Hematopoietic multipotent progenitor cell (in vitro differentiated cells): ENCODE measurements around the gene TSNAXIP1. TPM values are rescaled to one million over a fixed set of nuclear protein-coding genes. Genes with fewer than 3 reads are reported as not detected.
"Not testable (repeated sequence)": the region's sequence is repeated elsewhere in the genome, so short reads cannot be mapped to it uniquely, and the experiment has no call there.

Source experiments
- DNase-seq, 3 donors: peaks; one replicate each; pipeline ENCODE4 v3.0.0-alpha.2; 2011 to 2015; ENCODE audit warnings: low read depth in 2 of 3, low spot score in 2 of 3
- total RNA-seq: library from RNA; depleted of rRNA; stranded (reverse); fragments of >200 nt; gene quantifications from one replicate; pipeline ENCODE4 v1.2.3, GENCODE V29; 2012

TSNAXIP1 gene
- total RNA-seq, 1 donor, result 0.54 TPM

DNA sequence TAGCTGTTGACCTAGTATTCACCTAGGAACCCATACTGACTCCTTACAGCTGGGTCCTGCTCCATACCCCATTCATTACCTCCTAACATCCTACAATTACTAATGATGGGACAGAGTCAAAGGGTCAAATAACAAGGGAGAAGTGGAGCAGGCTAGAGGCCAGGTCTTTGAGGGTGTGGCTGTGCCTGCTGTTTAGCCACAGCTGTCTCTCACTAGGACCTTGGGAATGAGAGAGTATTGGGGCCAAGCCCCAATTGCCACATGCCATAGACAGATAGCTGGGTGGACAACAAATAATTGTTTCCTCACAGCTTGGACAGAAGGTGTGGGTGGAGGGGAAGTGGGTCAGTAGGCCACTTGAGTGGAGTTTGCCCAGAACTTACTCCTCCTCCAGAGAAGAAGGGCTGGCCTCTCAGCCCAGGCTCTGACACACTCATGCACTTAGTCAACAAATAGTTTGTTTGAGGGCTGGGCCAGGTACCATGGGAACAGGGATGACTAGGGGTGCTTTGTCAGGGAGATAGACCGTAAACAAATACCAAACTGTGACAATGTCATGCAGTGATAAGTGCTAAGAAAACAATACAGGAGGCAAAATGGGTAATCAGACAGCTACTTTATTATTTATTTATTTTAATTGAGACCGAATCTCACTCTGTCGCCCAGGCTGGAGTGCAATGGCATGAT lies 51.0 kb downstream of the TSNAXIP1 start:
- DNase-seq, result peak in 2 of 3 donors; percentile 74 to 86

DNA sequence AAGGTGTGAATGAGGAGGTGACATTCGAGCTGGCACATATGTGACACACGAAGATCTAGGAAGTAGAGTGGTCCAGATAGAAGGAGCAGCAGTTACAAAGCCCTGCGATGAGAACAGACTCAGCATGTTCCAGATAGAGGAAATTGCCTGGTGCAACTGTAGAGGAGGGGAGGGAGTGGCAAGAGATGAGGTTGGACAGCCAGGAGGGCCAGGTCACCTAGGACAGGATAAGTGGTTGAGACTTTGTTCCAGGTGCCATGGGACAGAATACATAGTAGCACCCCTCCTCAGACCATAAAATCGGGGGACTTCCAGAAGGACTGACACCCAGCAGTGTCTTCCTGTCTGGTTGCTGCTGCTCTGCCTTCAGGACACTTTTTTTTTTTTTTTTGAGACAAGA lies 51.8 kb downstream of the TSNAXIP1 start:
- DNase-seq, result peak in 1 of 3 donors; percentile 34

DNA sequence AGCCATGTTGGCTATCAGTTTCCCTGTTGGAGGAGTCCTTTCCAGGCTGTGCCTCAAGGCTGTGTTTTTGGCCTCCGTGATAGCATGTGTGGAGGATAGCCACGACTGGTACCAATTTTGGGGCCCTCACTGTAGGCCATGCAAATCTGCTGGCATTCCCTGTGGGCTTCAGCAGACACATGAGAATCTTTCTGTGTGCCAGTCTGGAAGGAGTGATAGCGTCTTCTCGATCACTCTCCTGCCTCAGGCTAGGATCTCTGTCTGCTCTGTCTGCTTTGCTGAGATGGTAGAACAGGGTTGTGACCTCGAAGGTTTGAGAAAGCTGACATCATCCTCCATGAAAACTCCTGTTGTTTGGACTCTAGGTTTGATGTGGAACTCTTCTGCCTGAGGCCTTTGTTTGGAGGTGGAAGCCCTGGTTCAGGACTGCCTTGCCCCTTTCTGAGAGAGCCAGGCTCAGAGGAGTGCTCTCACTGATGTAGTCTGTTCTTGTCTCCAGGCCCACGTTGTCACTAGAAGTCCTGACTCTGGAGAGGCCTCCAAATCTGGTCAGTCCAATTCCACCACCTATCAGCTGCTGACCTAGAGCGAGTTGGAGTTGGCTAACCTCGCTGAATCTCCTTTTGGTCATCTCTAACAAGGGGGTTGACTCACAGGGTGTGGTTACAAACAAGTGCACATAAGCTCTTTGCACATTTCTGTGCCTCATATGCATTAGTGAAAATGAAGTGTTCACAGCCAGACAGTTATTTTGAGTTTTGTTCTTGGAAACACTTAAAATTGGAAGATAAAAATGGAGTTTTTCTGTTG lies 54.1 kb downstream of the TSNAXIP1 start:
- DNase-seq, result no peak

DNA sequence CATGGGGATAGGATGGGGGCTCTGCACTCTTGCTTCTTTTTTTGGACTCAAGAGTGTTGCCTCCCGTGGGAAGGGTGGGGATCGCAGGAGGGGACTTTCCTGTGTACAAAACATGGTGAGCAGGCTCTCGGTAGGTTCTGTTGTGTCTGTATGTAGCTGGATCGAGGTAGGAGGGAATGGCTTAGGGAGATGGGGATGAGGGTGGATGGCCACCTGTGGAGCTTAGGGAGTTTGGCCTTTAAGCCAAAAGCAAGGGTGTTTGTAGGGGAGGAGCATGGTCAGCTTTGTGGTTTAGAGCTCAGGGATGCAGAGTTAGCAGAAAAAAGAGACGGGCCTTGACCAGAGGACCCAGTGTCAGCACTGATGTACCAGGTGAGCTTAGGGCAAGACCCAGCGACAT lies 55.2 kb downstream of the TSNAXIP1 start:
- no peak for DNase-seq

DNA sequence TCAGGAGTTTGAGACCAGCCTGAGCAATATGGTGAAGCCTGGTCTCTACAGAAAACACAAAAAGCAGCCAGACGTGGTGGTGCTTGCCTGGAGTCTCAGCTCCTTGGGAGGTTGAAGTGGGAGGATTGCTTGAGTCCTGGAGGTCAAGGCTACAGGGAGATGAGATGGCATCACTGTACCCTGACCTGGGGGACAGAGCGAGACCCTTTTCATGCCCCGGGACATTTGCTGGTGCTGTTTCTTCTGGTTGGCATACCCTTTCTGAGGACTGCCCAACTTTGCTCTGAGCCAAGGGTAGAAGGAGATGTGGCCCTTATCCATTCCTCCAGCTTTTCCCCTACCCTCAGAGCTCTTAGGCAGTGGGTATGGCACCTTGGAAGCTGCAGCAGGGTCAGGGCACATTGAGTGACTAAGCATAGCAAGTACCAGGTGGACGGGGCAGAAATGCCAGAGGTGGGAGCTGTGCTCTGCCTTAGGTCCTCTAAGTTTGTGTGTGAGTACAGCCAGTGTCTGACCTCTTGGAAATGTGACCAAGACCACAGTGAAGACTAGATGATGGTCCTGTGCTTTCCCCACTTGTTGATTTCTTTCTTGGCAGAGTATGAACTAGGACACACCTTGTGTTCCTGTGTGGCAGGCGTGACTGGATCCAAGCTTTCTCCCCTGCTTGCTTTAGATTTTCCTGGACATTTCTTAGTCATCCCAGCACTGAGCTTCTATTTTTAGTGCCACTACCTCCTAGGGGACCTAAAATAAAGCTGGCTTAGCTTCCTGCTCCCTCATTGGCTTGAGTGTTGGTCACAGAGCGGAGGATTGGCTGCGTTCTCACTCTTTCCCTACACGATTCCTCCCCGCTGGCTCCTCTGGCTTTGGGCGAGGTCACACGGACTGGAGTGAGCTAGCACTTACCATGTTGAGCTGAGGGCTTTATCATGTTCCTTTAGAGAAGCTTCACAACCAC lies 56.2 kb downstream of the TSNAXIP1 start:
- DNase-seq, result no peak

DNA sequence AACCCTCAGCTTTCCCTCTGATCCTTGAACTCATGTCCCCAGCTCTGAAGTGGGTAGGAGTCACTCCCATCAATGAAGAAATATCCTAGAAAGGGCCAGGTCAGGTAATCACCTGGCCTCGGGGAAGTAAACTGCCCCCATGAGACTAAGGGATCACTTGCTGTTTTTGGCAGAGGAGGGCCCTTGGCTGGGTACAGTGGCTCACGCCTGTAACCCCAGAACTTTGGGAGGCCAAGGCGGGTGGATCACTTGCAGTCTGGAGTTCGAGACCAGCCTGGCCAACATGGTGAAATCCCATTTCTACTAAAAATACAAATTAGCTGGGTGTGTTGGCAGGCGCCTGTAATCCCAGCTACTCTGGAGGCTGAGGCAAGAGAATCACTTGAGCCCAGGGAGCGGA lies 57.4 kb downstream of the TSNAXIP1 start:
- DNase-seq, result not testable (repeated sequence)

DNA sequence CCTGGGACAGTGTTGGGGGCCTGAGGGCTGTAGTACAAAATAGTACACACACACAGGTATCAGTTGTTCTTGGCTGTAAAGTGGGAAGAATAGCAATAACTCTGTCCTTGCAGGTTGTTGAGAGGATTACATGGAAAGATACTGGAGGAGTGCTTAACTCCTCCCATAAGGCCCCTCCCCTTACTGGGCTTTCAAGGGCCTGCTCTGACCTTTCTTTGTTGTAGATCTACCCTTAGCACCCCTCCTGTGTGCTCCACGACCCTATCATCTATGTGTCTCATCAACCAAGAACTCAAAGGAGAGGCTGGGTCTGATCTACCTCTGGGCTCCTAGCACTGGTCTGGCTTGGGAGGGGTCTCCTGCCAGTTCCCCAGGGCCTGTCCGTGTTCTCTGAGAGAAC lies 57.9 kb downstream of the TSNAXIP1 start:
- DNase-seq, result no peak

DNA sequence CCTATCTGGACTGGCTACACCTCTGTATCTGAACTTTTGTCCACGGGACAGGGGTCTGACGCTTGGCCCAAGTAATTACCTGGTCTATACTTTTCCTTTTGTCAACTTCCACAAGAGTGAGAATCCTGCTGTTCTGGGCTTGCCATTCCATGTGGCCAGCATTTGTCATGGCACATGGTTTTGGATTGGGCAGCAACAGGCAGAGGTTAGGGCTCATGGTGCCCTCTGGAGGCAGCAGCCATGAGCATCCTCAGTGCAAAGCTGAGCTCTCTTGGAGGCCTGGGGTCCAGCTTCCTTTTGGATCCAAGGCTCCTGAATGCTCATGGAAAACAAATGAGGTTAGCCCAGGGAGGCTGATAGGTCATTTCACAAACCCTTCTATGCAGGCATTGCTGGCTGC lies 58.6 kb downstream of the TSNAXIP1 start:
- peak in 2 of 3 donors; percentile 43 to 63 for DNase-seq

DNA sequence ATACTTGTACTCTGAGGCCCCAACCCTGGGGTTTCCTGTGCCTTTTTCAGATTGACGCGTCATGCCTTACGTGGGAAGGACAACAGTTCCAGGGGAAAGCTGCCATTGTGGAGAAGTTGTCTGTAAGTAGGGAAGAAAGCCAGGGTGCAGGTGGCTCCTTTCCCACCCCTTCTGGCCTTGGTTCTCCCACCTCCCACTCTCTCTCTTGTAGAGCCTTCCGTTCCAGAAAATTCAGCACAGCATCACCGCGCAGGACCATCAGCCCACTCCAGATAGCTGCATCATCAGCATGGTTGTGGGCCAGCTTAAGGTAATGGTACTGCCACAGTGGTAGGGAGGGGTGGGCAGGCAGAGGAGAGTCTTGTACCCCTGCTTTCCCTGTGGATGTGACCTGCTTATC lies 61.6 kb downstream of the TSNAXIP1 start:
- DNase-seq, result no peak

DNA sequence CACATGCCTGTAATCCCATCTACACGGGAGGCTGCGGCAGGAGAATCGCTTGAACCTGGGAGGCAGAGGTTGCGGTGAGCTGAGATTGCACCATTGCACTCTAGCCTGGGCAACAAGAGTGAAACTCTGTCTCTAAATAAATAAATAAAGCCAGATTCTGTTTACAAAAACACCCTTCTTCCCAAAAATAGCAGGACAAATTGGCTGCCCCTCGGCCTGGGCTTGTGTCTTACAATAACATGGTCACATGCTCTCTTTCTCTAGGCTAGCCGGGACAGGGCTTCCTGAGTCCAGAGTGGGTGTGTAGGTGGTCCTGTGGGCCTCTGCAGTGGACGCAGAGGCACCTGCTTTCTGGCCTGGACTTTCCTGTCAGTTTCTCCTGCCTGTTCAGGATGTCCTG lies 63.0 kb downstream of the TSNAXIP1 start:
- no peak for DNase-seq

DNA sequence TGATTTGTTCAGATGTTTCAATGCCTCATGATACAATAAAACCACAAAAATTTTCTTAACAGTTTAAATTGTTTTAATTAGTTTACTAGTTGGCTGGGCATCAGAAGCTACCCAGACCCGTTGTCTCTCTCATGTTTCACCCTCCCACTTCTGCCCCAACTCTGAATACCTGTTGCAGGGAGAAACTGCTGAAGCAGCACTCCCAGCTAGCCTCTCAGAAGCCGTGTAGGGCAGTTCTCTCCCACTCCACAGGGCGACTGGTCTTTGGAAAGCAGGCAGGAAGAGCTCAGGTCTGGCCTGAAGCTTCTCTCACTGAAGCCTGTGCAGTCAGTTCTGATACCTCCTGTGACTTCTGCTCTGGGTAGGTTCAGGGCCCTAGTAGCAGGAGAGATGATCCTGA lies 64.6 kb downstream of the TSNAXIP1 start:
- DNase-seq, result no peak

DNA sequence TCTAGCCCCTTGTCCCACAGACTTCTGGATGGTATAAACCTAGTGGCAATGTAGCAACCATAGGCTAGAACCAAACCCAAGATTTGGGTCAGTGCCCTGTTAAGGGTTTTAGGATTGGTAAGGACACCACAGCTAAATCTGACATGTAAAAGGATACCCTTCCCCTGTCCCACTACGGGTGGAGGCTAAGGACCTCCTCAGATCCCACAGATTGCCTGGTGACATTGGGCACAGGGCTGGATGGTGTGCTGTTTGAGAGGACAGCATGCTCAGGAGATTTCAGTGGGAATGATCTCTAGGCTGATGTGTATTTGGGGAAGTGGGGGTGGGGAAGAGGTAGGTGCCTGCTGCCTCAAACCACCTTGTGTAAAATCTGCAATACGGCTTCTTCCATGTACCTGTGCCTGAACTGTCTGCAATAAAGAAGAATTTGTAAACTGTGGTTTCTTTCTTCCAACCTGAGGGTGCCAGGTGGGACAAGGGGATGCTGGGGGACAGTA lies 65.5 kb downstream of the TSNAXIP1 start:
- no peak for DNase-seq

DNA sequence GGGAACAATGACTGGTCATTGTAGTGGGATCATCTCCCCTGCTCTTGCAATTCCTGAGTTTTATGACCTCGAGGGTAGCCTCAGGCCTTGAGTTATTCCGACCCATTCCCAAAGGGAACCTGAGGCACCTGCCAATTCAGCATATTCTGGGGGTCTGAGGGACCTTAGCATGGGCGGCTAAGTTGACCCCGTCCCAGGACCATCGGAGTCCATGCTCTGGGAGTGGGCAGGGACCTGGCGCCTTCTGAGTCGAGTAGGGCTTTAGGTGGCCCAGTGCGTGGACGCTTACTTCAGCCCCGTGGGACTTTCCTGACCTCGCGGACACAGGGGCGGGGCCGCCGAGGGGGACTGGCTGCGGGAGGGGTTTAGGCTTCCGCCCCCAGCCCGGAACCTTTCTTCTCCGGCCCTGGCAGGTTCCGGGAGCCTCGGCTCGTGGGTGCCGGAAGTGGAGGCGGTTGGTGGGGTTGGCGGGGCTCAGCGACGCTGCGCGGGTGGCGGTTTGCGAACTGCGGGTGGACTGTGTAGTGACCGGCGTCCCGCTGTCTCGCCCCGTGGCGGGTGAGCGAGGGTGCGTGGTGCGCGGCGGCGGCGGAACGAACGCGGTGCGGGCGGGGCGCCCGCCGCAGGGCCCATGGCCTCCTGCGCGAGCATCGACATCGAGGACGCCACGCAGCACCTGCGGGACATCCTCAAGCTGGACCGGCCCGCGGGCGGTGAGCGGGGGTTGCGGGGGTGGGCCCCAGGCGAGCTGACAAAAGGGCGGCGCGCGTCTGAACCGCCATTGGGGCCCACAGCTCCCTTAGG lies 66.1 kb downstream of the TSNAXIP1 start, which contains the start of gene EDC4:
Gene EDC4 (plus strand): TSS at position 422 of the 804 bp plus-strand sequence. CDS start 210 bp downstream, at position 632.
- peak; percentile 71 to 81 (median 80) for DNase-seq

DNA sequence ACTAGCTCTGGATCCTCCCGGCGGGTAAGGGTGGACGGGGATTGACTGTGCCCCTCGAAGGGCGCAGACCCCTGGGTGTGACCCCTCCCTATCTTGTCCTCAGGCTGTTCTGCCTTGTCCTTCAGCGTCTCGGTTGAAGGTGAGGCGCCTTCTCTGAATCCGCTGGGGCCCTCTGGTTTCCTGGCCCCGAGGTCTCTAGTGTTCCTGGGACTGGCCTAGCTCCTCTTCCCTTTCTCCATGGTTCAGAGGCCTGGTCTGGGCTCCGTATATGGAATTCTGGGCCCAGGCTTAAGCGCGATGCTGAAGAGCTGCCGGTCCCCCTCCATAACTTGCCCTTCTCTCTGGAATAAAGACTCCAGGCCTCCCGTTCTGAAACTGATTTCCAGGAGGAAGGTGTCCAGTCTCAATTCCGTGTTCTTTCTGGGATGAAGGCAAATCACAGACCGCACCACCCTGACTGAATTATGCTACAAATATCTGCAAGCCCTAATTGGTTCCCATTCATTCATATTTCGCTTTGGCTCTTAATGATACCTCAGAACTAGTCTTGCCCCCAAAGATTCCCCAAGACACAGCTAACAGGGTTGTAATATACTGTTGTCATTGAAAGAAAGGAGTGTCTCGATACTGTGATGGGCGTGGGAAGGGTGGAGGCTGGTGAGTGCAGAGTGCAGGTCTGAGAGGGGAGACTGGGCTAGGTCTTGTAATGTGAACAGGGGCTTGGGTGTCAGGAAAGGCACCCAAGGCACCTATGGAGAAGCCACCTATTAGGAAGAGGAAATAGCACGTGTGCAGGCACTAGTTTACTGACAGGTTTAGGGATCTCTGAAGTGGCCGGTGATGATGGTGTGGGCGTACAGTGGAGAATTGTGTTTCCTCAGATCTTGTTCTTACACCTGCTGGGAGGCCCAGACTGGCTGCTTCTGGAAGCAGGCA lies 67.0 kb downstream of the TSNAXIP1 start:
- DNase-seq, result no peak

DNA sequence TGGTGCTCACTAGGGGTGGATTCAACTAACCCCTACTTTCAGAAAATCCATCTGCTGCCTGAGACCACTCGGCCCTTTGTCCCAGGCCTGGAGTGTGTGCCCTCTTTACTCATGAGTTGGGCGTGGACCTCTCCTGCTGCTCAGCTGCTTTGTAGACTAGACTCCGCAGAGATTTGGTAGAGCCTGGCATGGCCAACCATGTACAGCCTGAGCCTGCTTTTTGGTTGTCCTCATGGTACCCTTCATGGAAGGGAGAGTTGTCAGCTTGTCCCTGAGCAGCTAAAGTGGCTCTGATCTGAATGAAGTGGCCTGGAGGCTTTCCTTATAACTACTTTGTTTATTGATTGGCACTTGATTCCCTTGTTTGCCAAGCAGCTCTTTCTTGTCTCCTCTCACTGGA lies 67.7 kb downstream of the TSNAXIP1 start:
- DNase-seq, result no peak

DNA sequence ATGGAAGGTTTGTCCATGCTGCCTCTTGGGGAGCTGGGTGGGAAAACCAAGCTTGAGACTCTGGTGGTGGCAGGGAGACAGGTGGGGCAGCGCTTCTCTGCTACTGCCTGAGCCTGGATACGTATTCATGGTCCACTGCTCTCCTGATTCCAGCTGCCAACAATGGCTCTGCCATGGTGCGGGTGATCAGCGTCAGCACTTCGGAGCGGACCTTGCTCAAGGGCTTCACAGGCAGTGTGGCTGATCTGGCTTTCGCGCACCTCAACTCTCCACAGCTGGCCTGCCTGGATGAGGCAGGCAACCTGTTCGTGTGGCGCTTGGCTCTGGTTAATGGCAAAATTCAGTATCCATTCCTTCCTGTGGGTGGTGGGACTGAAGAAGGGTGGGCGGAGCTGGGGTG lies 70.4 kb downstream of the TSNAXIP1 start:
- DNase-seq, result no peak
